GM04504 (cell line): Measurements from ENCODE around the gene KLHL8.

Source experiments
- DNase-seq: peaks from one replicate; pipeline ENCODE4 v3.0.0-alpha.2; 2012; ENCODE audit warnings: low read depth

The KLHL8 gene

DNA sequence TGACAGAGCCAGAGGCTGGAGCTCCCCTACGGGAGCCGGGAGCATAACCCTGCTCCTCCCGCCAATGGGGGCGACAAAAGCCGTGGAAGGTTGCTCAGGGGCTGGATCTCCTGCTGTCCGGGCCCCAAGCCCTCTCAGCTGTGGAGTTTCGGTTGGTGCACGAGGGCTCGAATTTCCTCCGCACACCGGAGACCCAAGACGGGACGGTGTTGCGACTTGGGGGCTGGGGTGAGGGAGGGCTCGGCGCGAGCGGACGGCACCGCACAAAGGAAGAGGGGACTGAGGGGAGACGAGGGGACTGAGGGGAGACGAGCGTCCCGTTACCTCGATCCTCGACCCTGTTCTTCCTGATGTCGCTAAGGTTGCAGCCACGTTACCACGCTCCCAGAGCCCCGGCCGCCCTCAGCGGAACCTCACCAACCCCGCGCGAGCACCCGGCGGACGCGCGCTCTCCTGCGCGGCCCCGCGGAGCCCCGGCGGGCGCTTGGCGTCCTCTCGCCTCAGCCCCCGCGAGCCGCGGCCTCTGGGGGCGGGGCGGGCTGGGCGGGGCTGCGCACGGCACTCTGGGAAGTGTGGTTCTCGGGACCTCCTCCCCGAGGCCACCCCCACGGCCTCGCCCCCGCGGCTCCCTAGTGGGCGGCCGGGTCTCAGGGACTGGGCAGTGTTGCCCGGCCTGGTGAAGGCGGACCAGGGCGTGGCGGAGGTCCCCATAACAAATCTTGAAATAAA lies at the start of gene KLHL8:
KLHL8 (minus strand) TSS at position 525 of the 729 bp plus-strand sequence. CDS start 25,079 bp downstream, outside the sequence.
- peak; percentile 62 for DNase-seq

DNA sequence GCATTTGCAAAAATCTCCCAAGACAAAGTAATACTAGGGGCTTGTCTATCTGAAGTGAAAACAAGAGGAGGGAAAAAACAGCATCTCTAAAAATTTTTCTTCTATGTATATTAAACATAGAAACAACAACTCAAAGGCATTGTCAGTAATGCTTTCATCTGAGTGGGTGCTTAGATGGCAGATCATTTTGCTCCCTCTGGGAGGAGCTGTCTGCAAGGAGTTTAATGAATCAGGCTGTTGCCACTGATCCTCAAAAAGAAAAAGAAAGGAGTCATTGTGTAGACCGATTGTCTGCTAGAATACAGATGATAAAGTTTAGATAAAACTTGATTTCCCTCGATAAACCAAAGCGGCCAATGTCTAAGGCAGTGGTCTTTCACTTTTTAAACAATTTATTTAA lies 49.7 kb upstream of the KLHL8 start:
- peak; percentile 5 for DNase-seq

DNA sequence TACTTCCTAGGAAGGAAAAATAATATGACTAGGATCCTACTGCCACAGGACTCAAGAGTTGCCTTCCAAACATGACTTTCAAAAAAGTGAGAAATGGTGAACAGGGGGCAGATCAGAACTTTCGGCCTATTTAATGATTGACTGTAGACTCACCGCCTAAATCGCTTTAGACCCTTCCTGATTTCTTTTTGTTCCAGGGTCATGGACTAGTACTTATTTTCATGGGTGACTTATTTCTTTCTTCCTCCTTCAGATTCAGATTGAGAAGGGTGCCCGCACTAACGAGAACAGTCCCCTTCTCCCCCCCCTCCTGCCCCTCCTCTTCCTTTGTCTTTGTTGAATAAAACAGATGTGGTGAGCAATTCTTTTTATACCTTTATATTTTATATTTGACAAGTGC lies 48.0 kb upstream of the KLHL8 start:
- no peak for DNase-seq

DNA sequence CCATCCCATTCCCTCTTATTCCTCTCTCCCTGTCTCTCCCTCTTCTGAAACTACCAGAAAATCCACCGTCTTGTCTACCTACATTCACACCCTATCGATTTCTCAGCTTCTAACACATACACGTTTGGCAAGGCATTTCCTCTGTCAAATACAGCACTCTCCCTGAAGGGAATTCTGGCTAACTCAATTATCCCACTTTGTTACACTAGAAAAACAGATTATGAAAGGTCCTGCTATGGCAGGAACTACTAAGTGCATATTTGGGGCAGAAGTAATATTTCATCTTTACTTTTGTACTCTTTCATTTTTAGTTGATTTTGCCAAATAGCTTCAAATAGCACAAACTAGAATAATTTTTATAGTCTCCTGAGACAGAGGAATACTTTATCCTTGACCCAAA lies 46.6 kb upstream of the KLHL8 start:
- DNase-seq = no peak

DNA sequence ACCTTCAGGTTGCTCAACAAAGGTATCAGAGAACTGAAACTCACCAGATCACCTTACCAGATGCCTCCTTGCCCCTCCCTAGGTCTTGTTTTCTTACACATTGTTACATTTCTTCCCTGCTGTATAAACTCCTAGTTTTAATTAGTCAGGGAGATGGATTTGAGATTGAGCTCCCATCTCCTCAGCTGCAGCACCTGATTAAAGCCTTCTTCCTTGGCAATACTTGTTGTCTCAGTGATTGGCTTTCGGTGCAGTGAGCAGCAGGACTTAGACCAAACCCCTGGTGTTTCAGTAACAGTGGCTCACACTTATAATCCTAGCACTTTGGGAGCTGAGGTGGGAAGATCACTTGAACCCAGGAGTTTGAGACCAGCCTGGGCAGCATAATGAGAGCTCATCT lies 42.5 kb upstream of the KLHL8 start:
- DNase-seq = no peak

DNA sequence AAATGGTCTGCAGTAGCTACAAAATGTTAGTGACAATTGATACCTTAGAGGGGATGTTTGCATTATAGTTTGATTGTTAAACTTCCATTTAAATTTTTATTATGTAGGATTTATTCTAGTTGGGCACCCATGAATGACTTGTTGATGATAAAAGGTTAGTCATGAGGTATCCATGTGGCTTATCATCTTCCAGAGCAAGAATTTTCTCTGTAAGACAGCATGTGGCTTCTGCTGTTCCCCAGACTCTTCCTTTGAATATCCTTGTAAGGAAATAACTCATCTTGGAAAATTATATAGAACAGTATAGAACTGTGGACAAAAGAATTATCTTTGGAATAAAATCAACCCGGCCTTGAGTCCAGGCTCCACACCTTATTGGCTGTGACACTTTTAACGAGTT lies 40.1 kb upstream of the KLHL8 start:
- DNase-seq = no peak

DNA sequence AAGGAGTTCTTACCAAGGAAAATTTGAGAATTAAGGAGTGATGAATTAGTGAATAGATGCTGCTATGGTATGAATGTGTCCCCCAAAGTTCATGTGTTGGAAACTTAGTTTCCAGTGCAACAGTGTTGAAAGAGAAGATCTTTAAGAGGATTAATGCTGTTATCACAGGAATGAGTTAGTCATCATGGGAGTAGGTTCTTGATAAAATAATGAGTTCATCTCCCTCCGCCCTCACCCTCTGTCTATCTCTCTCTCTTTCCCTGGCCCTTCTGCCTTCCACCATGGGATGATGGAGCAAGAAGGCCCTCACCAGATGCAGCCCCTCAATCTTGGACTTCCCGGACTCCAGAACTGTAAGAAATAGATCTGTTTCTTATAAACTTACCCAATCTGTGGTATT lies 38.3 kb upstream of the KLHL8 start:
- DNase-seq = no peak

DNA sequence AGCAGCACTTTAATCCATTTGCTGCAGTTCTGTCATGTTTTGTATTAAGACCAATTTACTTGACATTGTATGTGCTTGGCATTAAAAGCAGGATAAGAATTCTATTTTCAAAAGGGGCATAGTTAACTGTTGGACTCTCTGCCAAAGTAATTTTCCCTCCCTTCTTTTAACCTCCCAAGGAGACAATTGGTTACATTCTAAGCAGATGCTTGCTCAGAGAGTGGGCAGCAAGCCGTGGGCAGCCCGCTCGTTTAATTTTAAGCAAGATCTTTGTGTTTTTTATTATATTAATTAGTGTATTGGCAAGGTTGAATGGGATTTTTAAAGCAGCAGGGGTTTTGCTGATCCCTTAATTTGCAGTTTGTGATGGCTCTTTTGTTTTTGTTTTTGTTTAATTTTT lies 37.1 kb upstream of the KLHL8 start:
- no peak for DNase-seq

DNA sequence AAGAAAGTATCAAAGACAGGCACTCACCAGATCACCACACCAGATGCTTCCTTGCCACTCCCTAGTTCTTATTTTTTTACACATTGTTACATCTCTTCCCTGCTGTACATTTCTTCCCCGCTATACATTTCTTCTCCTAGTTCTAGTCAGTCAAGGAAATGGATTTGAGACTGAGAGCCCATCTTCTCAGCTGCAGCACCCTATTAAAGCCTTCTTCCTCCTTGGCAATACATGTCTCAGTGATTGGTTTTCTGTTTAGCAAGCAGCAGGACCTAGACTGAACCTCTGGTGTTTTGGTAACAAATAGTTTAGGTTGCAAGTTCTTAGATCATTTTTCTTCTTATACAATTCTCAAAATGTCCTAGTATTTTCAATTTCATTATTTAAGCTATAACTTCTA lies 35.3 kb upstream of the KLHL8 start:
- no peak for DNase-seq

DNA sequence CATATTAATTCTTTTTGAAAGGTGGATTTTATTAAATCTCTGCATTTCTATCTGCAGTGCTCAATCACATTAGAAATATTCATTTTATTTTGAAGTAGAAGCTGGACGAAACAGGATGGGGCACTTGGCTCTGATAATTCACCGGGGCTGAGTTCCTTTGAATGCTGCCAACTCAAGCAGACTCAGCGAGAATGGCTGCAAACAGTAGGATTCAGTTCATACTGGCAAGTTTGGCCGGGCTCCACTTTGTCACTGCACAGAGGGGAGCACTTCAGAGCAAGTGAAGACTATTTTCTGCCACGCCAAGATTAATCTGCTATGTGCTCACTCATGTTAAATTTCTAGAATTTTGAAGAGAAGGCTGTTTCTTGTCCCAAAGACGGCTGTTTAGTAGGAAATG lies 30.7 kb upstream of the KLHL8 start:
- DNase-seq = no peak

DNA sequence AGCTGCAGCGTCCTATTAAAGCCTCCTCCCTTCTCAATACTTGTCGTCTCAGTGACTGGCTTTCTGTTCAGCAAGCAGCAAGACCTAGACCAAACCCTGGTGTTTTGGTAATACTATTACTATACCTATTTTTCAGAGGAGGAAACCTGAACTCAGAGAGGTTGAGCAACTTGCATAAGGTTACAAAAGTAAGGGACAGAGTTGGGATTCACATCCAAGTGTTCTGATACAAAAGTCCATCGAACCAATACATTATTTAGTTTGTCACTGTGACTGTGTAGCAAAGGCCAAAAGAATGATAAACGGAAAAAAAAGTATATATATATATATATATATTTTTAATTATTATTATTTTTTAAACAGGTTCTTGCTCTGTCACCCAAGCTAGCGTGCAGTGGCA lies 29.9 kb upstream of the KLHL8 start:
- DNase-seq = no peak

DNA sequence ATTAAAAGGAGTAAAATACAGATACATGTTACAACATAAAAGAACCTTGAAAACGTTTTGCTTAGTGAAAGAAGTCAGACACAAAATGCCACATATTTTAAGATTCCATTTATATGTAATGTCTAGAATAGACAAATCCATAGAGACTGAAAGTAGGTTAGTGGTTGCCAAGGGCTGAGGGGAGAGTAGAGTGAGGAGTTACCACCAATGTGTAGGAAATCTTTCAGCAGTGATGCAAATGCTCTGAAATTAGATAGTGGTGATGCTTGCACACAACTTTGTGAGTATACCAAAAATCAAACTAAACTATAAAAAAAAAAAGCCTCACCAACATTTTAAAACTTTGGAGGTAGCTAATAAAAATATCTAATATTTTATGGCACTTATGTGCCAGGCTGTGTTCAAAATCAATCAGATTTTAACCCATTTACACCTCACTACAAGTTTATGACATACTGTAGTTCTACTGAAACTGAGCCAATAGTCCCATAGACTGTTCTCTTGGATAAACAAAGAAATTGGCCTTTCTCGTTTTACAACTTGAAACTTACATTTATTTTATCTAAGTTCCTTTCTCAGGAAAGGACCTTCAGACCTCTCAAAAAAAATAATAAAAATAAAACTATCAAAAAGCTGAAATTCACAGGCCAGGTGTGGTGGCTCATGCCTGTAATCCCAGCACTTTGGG lies 29.1 kb upstream of the KLHL8 start:
- no peak for DNase-seq

DNA sequence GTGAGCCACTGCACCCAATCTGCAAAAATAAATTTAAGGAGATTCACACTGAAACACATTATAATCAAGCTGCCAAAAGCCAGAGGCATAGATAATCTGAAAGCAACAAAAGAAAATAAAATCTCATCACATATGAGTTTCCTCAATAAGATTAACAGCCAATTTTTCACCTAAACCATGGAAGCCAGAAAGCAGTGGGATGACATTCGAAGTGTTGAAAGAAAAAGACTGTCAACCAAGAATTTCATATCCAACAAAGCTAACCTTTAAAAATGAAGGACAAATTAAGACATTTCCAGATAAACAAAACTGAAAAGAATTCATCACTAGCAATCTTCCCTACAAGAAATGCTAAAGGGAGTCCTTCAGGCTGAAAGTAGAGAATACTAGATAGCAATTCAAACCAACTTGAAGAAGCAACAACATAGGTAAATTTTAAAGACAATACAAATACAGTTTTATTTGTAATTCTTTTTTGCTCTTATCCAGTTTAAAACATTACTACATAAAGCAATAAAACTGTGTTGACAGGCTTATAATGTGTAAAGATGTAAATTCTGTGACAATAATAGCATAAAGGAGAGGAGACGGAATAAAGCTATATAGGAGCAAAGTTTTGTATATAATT lies 23.1 kb upstream of the KLHL8 start:
- no peak for DNase-seq

DNA sequence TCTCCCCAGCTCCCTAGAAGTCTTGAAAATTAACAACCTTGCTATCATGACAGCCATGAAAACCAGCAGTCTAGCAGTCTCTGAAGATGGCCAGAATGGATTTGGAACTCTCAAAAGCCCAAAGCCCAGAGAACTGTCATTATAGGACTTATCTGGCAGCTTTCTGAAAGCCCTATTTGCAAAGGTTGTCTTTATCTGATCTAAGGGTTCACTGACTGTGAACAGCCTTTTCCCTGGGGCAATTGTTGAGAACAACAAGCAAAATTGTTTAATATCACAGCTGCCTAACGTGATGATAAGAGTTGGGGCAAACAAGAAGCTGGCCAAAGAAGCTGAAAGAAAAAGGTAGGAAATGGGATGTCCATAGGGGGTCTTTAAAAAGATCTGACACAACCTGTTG lies 20.9 kb upstream of the KLHL8 start:
- DNase-seq = no peak

DNA sequence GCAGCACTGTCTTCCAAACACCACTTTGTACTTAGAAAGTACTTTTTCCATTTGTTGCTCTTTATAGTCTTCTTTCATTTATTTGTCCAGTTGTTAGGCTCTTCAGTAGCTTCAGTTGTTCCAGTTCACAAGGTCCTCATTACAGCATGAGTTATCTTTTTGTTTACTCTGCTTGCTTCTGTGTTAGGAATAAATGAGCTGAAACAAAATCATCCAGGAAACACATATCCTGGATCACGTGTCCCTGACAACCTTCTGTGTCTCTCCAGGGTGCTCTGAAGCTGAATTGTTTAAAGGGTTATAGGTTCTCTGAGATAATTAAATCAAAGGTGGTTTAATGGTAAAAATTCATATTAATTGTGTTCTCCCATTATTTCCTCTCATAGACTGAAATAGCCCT lies 19.9 kb upstream of the KLHL8 start:
- DNase-seq = no peak

DNA sequence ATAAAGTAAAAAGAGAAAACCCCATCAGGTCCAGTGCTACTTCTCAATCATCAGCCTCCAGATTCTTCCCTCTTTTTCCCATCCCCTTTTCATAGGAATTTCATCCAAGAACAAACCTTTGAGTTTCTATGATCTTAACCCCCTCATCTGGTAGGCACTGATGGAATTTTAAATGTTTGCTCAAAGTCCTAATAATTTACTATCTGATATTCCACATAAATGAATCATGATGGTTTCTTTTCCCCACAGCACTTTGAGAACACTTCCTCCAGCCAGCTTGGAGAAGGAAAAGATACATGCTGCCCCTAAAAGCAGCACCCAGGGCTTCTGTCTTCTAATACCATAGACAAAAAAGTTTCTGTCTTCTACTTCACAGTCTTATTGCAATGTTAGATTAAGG lies 19.4 kb upstream of the KLHL8 start:
- DNase-seq = no peak

DNA sequence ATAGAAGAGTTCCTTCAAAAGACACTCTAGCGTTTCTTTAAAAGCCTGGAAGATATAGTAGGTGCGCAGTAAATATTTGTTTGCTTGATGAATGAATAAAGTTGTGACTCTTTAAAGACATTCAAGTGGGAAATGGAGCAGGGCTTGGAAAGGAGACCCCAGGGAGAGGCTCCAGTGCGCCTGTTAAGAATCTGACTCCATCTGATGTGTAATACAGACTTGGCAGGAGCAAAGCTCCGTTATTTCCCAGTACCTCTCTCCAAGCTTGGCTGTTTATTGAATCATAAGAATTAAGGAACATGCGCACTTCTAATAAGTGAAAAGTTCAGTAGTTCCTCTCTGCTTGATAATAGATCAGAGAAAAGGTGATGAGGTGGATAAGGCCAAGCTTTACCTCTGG lies 18.8 kb upstream of the KLHL8 start:
- DNase-seq = no peak

DNA sequence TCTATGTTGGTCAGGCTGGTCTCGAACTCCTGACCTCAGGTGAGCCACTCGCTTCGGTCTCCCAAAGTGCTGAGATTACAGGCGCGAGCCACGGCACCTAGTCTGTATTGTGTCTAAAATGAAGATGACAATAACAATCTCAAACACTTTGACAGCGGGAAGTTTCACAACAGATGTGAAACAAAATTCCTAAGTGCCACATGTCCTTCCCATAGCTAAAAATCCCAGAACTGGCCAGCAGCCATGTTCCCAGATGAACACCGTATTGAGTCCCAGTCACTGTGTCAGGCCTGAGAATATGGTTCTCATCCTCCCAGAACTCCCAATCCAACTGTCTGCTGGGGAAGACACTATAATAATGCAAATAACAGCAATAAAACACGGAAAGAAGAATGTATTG lies 16.4 kb upstream of the KLHL8 start:
- DNase-seq = no peak

DNA sequence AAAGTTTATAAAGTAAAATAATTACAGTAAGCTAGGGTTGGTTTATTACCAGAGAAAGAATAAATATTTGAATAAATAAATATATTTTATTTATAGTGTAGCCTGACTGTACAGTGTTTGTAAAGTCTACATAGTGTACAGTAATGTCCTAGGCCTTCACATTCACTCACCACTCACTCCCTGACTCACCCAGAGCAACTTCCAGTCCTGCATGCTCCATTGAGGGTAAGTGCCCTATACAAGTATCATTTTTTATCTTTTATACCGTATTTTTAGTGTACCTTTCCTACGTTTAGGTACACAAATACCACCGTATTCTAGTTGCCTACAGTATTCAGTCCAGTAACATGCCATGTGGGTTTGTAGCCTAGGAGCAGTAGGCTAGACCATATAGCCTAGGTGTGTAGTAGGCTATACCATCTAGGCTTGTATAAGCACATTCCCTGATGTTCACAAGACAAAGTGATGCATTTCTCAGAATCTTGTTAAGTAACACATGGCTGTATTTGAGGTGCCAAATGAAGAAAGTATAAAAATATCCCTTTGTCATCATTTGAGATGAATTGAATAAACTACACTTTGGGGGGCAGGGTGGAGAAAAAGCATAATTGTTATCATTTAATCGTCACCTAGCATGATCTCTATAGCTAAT lies 14.7 kb upstream of the KLHL8 start:
- no peak for DNase-seq

DNA sequence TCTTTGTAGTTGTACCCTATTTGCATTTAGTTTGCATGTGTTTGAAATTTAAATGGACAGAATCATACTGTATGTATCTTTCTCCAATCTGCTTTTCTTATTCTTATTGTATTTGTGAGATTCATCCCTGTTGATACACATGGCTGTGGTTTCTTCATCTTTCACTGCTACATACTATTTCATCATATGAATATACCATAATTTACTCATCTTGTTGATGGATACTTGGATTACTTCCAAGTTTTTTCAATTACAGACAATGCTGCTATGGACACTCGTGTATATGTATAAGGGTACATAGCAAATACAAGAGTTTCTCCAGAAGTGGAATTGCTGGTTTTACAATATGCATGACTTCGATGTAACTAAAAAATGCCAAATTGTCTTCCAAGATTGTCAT lies 11.8 kb upstream of the KLHL8 start:
- no peak for DNase-seq

DNA sequence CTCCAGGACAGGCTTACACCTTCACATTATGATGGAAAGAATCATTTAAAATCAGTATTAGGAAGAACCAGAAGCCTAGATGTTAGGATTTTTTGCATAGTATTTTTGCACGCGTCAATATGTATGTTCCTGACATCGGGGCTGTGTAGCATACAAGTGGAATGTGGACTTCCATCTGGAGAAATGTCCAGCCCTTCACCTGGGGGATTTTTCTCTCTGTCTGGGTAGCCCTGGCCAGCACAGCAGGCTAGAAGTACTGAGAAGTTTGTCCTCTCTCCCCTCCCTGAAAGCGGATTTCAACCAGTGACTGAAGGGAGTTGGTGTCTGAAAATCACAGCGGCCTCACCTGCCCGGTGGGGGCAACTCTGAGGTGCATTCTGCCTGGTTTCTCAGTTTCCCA lies 10.4 kb upstream of the KLHL8 start:
- DNase-seq = no peak

DNA sequence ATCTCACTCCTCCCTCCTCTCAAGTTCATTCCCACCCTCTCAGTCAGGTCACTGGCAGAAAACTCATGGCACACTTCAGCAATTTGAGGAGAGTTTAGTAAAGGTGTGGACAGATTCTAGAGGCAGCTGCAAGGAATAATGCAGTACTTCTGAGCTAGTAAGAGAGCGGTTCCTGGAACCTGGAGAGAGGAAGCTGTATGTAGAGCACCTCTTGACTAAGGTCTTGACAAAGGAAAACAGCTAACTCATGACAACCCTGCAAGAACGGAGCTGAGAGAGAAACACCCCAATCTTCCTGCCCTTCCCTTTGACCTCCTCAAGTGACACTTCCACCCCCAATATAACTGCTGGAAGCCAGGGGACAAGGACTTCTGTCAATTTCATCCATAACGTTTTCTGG lies 9.6 kb upstream of the KLHL8 start:
- no peak for DNase-seq

DNA sequence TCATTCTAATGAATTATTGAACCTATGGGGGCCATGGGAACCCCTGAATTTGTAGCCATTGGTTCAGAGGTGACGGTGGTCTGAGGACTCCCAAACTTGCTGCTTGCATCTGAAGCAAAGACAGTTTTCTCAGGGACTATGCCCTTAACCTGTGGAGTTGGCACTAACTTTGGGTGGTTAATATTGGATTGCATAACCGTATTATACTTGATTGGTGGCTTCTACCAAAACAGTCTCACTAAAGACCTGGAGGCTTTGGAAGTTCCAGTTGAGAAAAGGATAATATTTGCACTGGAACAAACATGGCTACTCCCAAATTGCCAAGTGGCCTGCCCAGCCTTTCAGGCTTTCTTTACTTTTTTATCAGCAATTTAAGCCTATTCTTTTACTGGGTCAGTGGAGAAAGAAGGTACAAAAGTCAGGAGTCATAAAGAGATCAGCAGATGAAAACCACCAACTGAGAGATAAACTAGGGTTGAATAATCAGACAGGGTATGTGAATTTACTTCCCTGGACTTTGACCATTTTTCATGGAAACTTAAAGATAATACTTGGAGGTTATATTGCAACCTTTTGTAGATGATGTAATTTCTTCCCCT lies 7.9 kb upstream of the KLHL8 start:
- DNase-seq = no peak
